Measurements from ENCODE around the gene COLEC12.

The COLEC12 gene

GRCh38 chr18:506801-507200 is 6.3 kb upstream of the COLEC12 start:
- in situ Hi-C loops (cut with HindIII; ENCODE audit: low sequenced_read_pairs): no loop called here

- in situ Hi-C loops (cut with HindIII; ENCODE audit: low sequenced_read_pairs): no loop called here
Observed at GRCh38 chr18:506264-506663, 5.8 kb upstream of the COLEC12 start.

- in situ Hi-C loops (cut with HindIII; ENCODE audit: low sequenced_read_pairs): no loop called here
Observed at GRCh38 chr18:505483-506122, 5.1 kb upstream of the COLEC12 start.

- in situ Hi-C loops (cut with HindIII; ENCODE audit: low sequenced_read_pairs): no loop called here
Observed at GRCh38 chr18:501406-501714, 859 bp upstream of the COLEC12 start.

- in situ Hi-C loops (cut with HindIII; ENCODE audit: low sequenced_read_pairs): no loop called here
Observed at GRCh38 chr18:499776-500631, 497 bp downstream of the COLEC12 start.

GRCh38 chr18:498931-499775 is 1.3 kb downstream of the COLEC12 start:
- in situ Hi-C loops (cut with HindIII; ENCODE audit: low sequenced_read_pairs): no loop called here

- in situ Hi-C loops (cut with HindIII; ENCODE audit: low sequenced_read_pairs): no loop called here
Observed at GRCh38 chr18:497688-498087, 2.8 kb downstream of the COLEC12 start.

- in situ Hi-C loops (cut with HindIII; ENCODE audit: low sequenced_read_pairs): no loop called here
Observed at GRCh38 chr18:495452-495851, 5.0 kb downstream of the COLEC12 start.

- in situ Hi-C loops (cut with HindIII; ENCODE audit: low sequenced_read_pairs): no loop called here
Observed at GRCh38 chr18:495017-495416, 5.5 kb downstream of the COLEC12 start.

- in situ Hi-C loops (cut with HindIII; ENCODE audit: low sequenced_read_pairs): no loop called here
Observed at GRCh38 chr18:493986-494983, 6.2 kb downstream of the COLEC12 start.

- in situ Hi-C loops (cut with HindIII; ENCODE audit: low sequenced_read_pairs): no loop called here
Observed at GRCh38 chr18:492451-492850, 8.1 kb downstream of the COLEC12 start.

GRCh38 chr18:490624-491023 is 9.9 kb downstream of the COLEC12 start:
- in situ Hi-C loops (cut with HindIII; ENCODE audit: low sequenced_read_pairs): no loop called here

- in situ Hi-C loops (cut with HindIII; ENCODE audit: low sequenced_read_pairs): no loop called here
Observed at GRCh38 chr18:490024-490366, 10.5 kb downstream of the COLEC12 start.

GRCh38 chr18:489244-490023 is 11.1 kb downstream of the COLEC12 start:
- in situ Hi-C loops (cut with HindIII; ENCODE audit: low sequenced_read_pairs): no loop called here

- in situ Hi-C loops (cut with HindIII; ENCODE audit: low sequenced_read_pairs): no loop called here
Observed at GRCh38 chr18:486929-487740, 13.4 kb downstream of the COLEC12 start.

GRCh38 chr18:484749-485464 is 15.6 kb downstream of the COLEC12 start:
- in situ Hi-C loops (cut with HindIII; ENCODE audit: low sequenced_read_pairs): loop anchor here (5.0 kb wide), 1 partner anchor 38 kb away; no protein-coding TSS in a partner anchor

GRCh38 chr18:478681-479080 is 21.8 kb downstream of the COLEC12 start:
- in situ Hi-C loops (cut with HindIII; ENCODE audit: low sequenced_read_pairs): no loop called here

- in situ Hi-C loops (cut with HindIII; ENCODE audit: low sequenced_read_pairs): no loop called here
Observed at GRCh38 chr18:477565-477964, 22.9 kb downstream of the COLEC12 start.
